HCEC 1CT (cell line): ENCODE results near the gene ABL1.
"Not testable (repeated sequence)": the region's sequence is repeated elsewhere in the genome, so short reads cannot be mapped to it uniquely, and the experiment has no call there.

Source experiments
- DNase-seq: peaks from one replicate; pipeline ENCODE4 v3.0.0-alpha.2; 2017

Gene ABL1

GRCh38 chr9:130834371-130835336 lies at the start of gene ABL1:
Gene ABL1, plus strand, starts transcription at chr9:130835254. Its CDS starts 193 bp downstream, at chr9:130835447.
- DNase-seq = peak; percentile 75

GRCh38 chr9:130785940-130786508 lies 49.0 kb upstream of the ABL1 start:
- no peak for DNase-seq

- no peak for DNase-seq
These were observed 48.5 kb upstream of the ABL1 start for GRCh38 chr9:130786526-130786925.

GRCh38 chr9:130789747-130790672 lies 45.0 kb upstream of the ABL1 start:
- no peak for DNase-seq

GRCh38 chr9:130791303-130791894 lies 43.7 kb upstream of the ABL1 start:
- no peak for DNase-seq

GRCh38 chr9:130793589-130793988 lies 41.5 kb upstream of the ABL1 start:
- DNase-seq = no peak

GRCh38 chr9:130794021-130794420 lies 41.0 kb upstream of the ABL1 start:
- DNase-seq = not testable (repeated sequence)

- peak; percentile 82 for DNase-seq
These were observed 40.6 kb upstream of the ABL1 start for GRCh38 chr9:130794423-130794822.

- DNase-seq = no peak
These were observed 40.0 kb upstream of the ABL1 start for GRCh38 chr9:130794923-130795495.

GRCh38 chr9:130803116-130803515 lies 31.9 kb upstream of the ABL1 start:
- not testable (repeated sequence) for DNase-seq

GRCh38 chr9:130805510-130806326 lies 29.3 kb upstream of the ABL1 start:
- DNase-seq = no peak

- no peak for DNase-seq
These were observed 28.7 kb upstream of the ABL1 start for GRCh38 chr9:130806327-130806716.

GRCh38 chr9:130810609-130811136 lies 24.4 kb upstream of the ABL1 start:
- DNase-seq = no peak

GRCh38 chr9:130815242-130815808 lies 19.7 kb upstream of the ABL1 start:
- DNase-seq = no peak

- no peak for DNase-seq
These were observed 17.1 kb upstream of the ABL1 start for GRCh38 chr9:130817914-130818313.

- DNase-seq = no peak
These were observed 14.8 kb upstream of the ABL1 start for GRCh38 chr9:130820135-130820738.

- DNase-seq = no peak
These were observed 11.6 kb upstream of the ABL1 start for GRCh38 chr9:130823435-130823834.

GRCh38 chr9:130824079-130824478 lies 11.0 kb upstream of the ABL1 start:
- no peak for DNase-seq

GRCh38 chr9:130824643-130825350 lies 10.3 kb upstream of the ABL1 start:
- DNase-seq = peak; percentile 51

GRCh38 chr9:130825351-130825651 lies 9.8 kb upstream of the ABL1 start:
- no peak for DNase-seq
